K562 (cell line): ENCODE results near the gene CHRM4. TPM values are rescaled to one million over a fixed set of nuclear protein-coding genes. Genes with fewer than 3 reads are reported as not detected.

Experiments used
- ATF1 ChIP-seq, 2 experiments: fragments of 450-650 bp in 1 of 2; IDR thresholded peaks; 2 replicates each; pipeline ENCODE4 v1.6.1; 2016; ENCODE audit warnings: missing compliant biosample characterization in 1 of 2, missing genetic modification characterization in 1 of 2
- ELF4 ChIP-seq: fragments of 450-650 bp; formaldehyde crosslinking; IDR thresholded peaks from 2 replicates; pipeline ENCODE4 v1.4.0; 2022; ENCODE audit warnings: missing genetic modification characterization
- ETS2 ChIP-seq: IDR thresholded peaks from 2 replicates; pipeline ENCODE4 v1.6.1; 2016; ENCODE audit warnings: borderline replicate concordance, missing genetic modification characterization, mild to moderate bottlenecking, moderate library complexity, missing compliant biosample characterization; ENCODE audit not compliant: poor library complexity, severe bottlenecking
- GABPB1 ChIP-seq: sonication (generic); formaldehyde crosslinking; IDR thresholded peaks from 2 replicates; pipeline ENCODE4 v1.8.0; 2022; ENCODE audit warnings: mild to moderate bottlenecking, missing genetic modification reagents
- GATA2 ChIP-seq: sonication (generic); formaldehyde crosslinking; IDR thresholded peaks from 2 replicates; pipeline ENCODE4 v1.4.0; 2020; ENCODE audit warnings: mild to moderate bottlenecking, missing genetic modification reagents
- MCM3 ChIP-seq: fragments of 450-650 bp; IDR thresholded peaks from 2 replicates; pipeline ENCODE4 v1.6.1; 2016
- MYBL2 ChIP-seq, 2 experiments: fragments of 450-650 bp in 1 of 2; sonication (generic) in 1 of 2; formaldehyde crosslinking in 1 of 2; IDR thresholded peaks; 2 replicates each; pipeline versions ENCODE4 v1.6.1 to v1.8.1; 2017 to 2022; ENCODE audit warnings: borderline replicate concordance in 1 of 2, inconsistent platforms in 1 of 2, low read depth in 1 of 2, mild to moderate bottlenecking in 1 of 2, missing genetic modification reagents in 1 of 2, moderate library complexity in 1 of 2
- NFIC ChIP-seq: fragments of 450-650 bp; IDR thresholded peaks from 2 replicates; pipeline ENCODE4 v1.6.1; 2017; ENCODE audit warnings: mild to moderate bottlenecking, inconsistent platforms
- NFXL1 ChIP-seq: fragments of 450-650 bp; formaldehyde crosslinking; IDR thresholded peaks from 2 replicates; pipeline ENCODE4 v1.4.0; 2021; ENCODE audit warnings: mild to moderate bottlenecking
- PCBP2 ChIP-seq: fragments of 200-400 bp; formaldehyde crosslinking; IDR thresholded peaks from 2 replicates; pipeline ENCODE4 v1.6.1; 2018; ENCODE audit warnings: low read length, low read depth, mild to moderate bottlenecking, moderate library complexity; ENCODE audit not compliant: poor library complexity, severe bottlenecking
- SMARCB1 ChIP-seq: IDR thresholded peaks from 2 replicates; pipeline ENCODE4 v1.6.1; 2011; ENCODE audit warnings: improper control_type of control experiment, low read depth; ENCODE audit not compliant: insufficient read length
- TSHZ1 ChIP-seq: fragments of 250-450 bp; sonication (Bioruptor Pico); IDR thresholded peaks from 2 replicates; pipeline ENCODE4 v1.4.0; 2020; ENCODE audit warnings: mild to moderate bottlenecking, moderate library complexity
- ZFX ChIP-seq: sonication (generic); formaldehyde crosslinking; IDR thresholded peaks from 2 replicates; pipeline ENCODE4 v1.8.0; 2022; ENCODE audit warnings: mild to moderate bottlenecking, missing genetic modification reagents, moderate library complexity
- ZNF184 ChIP-seq: sonication (generic); formaldehyde crosslinking; IDR thresholded peaks from 2 replicates; pipeline ENCODE4 v1.5.0; 2020; ENCODE audit warnings: missing genetic modification reagents
- ZNF212 ChIP-seq: fragments of 450-650 bp; formaldehyde crosslinking; IDR thresholded peaks from 2 replicates; pipeline ENCODE4 v1.4.0; 2020; ENCODE audit warnings: mild to moderate bottlenecking
- ZNF354B ChIP-seq: fragments of 250-450 bp; sonication (Bioruptor Pico); IDR thresholded peaks from 2 replicates; pipeline ENCODE4 v1.4.0; 2020
- polyA plus RNA-seq, 8 experiments: library from polyadenylated mRNA; depleted of rRNA in 4 of 8; stranded (reverse) in 5 of 8; unstranded in 3 of 8; fragments of >200 nt; fragmentation: Nextera tagmentation in 2 of 8; fragmentation: Illumina TruSeq in 1 of 8; extraction: Ambion mirVana in 2 of 8; extraction: Trizol in 1 of 8; gene quantifications; 2 replicates each; pipeline versions ENCODE4 v1.2.1 to v1.2.3, GENCODE V29; 2011 to 2014; ENCODE audit warnings: inconsistent platforms in 1 of 8, missing spikeins in 1 of 8
- total RNA-seq, 7 experiments: library from RNA; depleted of rRNA in 6 of 7; stranded (reverse); fragments of >200 nt in 6 of 7; fragmentation: Illumina TruSeq in 2 of 7; extraction: Trizol in 2 of 7; gene quantifications; 2 replicates each; pipeline versions ENCODE4 v1.2.1 to v1.2.3, GENCODE V29; 2011 to 2021; ENCODE audit warnings: low replicate concordance in 1 of 7

CHRM4 gene
- total and polyA plus RNA-seq, 9 of the 15 experiments (the other 6 are each of a cell fraction or from before 2014, with no cell fraction given): 0.22 to 1.3 (median 0.40) TPM; not detected in 2

DNA sequence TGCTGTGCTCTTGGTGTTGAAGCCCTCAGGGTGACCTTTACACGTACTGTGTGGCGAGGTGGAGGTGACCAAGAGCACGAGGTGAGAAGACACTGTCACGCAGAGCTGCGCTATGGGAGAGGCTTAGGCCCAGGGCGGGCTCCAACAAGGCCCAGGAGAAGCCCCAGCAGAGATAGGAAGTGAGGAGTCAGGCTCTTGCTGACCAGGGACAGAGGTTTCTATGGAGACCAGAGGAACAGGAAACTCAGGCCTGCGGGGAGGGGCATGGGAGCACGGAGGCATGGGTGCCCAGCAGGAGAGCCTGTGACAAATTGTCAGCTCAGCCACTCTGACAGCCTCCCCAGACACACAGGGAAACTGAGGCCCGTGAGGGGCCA, 28.6 kb downstream of the CHRM4 start (continued):
- TF ChIP-seq ZNF212 (CRISPR knock-in tag) (no peak), PCBP2 (no peak), ETS2 (tag) (no peak), MYBL2 (IDR thresholded peaks at IDR 0.05; ENCODE audit: low read depth) (no peak), MYBL2 (CRISPR knock-in tag; IDR thresholded peaks at IDR 0.05; ENCODE audit: borderline replicate concordance) (no peak), GATA2 (CRISPR knock-in tag) (no peak), NFIC (no peak), ELF4 (CRISPR knock-in tag) (no peak), MCM3 (no peak), ATF1 (CRISPR knock-in tag; IDR thresholded peaks at IDR 0.05) (no peak), ATF1 (tag; IDR thresholded peaks at IDR 0.05) (0 out of 2 replicates have a peak, but pooled peaks have one; percentile 4), ZNF184 (CRISPR knock-in tag) (no peak), ZFX (CRISPR knock-in tag) (peak; percentile 54), ZNF354B (no peak), TSHZ1 (CRISPR knock-in tag) (no peak), NFXL1 (CRISPR knock-in tag) (0 out of 2 replicates have a peak, but pooled peaks have one; percentile 55), SMARCB1 (no peak), GABPB1 (no peak)
